ENCODE results near the gene NFIL3. TPM values are rescaled to one million over a fixed set of nuclear protein-coding genes. Genes with fewer than 3 reads are reported as not detected.
A peak's percentile ranks its signal among the peaks of the same experiment; 100 is the strongest.
"Not testable (repeated sequence)": the region's sequence is repeated elsewhere in the genome, so short reads cannot be mapped to it uniquely, and the experiment has no call there.

The NFIL3 gene
- total RNA-seq, 2 donors from 2014 or later = 13.7 to 23.5 TPM

DNA sequence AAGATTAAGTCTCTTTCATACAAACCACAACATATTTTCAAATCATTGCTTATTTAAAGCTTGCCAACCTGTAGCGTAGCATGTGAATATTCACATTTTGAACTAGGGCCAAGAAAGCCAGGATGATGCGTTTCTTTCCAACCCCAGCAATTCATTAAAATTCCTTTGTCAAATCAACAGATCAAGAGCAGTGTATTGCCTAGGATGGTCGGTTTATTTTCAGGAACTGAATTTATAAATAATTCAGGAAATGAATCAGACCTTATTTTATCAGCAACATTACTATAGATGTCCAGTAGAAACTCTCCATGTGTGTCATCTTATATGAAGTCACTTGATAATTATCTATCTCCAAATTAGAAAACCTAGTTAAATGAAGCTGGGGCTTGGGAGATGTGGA is 48.7 kb downstream of the NFIL3 start:
- no peak for ATAC-seq
- intact Hi-C loops (cut with DNase I, micrococcal nuclease) = no loop called here
- no peak for DNase-seq

- no peak for DNase-seq
- no peak for ATAC-seq
- intact Hi-C loops (cut with DNase I, micrococcal nuclease) = no loop called here
Measured at GRCh38 chr9:91371894-91372293, 51.7 kb downstream of the NFIL3 start.

DNA sequence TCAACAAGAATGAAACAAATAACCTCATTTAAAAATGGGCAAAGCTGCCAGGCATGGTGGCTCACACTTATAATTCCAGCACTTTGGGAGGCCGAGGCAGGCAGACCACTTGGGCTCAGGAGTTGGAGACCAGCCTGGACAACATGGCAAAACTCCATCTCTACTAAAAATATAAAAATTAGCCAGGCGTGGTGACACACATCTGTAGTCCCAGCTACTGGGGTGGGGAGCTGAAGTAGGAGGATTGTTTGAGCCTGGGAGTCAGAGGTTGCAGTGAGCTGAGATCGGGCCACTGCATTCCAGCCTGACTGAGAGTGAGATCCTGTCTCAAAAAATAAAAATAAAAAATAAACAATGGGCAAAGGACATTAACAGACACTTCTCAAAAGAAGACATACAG is 53.6 kb downstream of the NFIL3 start:
- intact Hi-C loops (cut with DNase I, micrococcal nuclease); DNase-seq; ATAC-seq: not testable (repeated sequence)

- no peak for ATAC-seq
- intact Hi-C loops (cut with DNase I, micrococcal nuclease) = loop anchor here in 1 of 2 donors (5.0 kb wide), 1 partner anchor 48 kb away; no protein-coding TSS in a partner anchor
- DNase-seq = no peak
Measured at GRCh38 chr9:91364702-91365101, 58.9 kb downstream of the NFIL3 start.

GRCh38 chr9:91364005-91364404 is 59.6 kb downstream of the NFIL3 start:
- intact Hi-C loops (cut with DNase I, micrococcal nuclease) = loop anchor here in 1 of 2 donors (5.0 kb wide), 1 partner anchor 48 kb away; no protein-coding TSS in a partner anchor
- no peak for DNase-seq
- no peak for ATAC-seq

GRCh38 chr9:91362051-91362611 is 61.5 kb downstream of the NFIL3 start:
- no peak for ATAC-seq
- intact Hi-C loops (cut with DNase I, micrococcal nuclease) = loop anchor here in 1 of 2 donors (5.0 kb wide), 1 partner anchor 50 kb away; no protein-coding TSS in a partner anchor
- no peak for DNase-seq

GRCh38 chr9:91361291-91362050 is 62.2 kb downstream of the NFIL3 start, which contains the start of gene AUH:
Gene AUH, minus strand, starts transcription at chr9:91361918. Its CDS starts 29 bp downstream, at chr9:91361889.
- DNase-seq = peak; percentile 81 to 91
- ATAC-seq = peak; percentile 97
- intact Hi-C loops (cut with DNase I, micrococcal nuclease) = loop anchor here in 1 of 2 donors (5.0 kb wide), 1 partner anchor 51 kb away; no protein-coding TSS in a partner anchor

DNA sequence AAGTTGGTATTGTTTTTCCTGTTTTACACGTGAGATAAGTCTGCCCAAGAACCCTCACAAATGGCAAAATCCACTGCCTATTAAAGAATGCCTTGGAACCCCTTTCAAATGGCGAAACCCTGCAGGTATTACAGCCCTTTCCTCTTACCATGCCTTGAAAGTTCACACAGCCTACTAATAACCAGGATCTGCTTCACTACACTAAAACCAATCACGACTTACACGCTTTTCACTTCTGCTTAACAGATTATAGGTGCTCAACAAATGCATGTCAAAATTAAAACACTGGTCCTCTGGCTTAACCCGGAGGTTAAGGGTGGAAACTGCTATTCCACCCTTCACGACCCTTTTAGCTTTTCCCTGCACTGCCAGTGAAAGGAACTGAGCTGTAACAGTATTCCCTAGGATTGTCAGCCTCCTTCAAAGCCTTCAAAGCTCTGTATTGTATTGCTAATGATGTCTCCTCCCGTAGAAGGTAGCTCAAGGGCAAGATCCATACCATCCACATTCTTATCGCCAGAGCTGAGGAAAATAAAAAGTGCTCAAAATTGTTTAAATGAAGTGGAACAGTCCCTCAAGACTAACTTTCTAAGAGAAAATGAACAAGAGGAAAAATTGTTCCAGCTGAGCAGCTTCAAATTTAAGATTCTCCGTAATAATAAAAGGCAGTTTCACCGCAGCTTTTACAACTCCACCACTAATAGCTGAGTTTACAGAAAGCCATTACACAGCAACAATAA is 62.9 kb downstream of the NFIL3 start:
- ATAC-seq = peak; percentile 19
- DNase-seq = no peak
- intact Hi-C loops (cut with DNase I, micrococcal nuclease) = loop anchor here in 1 of 2 donors (5.0 kb wide), 1 partner anchor 52 kb away; no protein-coding TSS in a partner anchor

DNA sequence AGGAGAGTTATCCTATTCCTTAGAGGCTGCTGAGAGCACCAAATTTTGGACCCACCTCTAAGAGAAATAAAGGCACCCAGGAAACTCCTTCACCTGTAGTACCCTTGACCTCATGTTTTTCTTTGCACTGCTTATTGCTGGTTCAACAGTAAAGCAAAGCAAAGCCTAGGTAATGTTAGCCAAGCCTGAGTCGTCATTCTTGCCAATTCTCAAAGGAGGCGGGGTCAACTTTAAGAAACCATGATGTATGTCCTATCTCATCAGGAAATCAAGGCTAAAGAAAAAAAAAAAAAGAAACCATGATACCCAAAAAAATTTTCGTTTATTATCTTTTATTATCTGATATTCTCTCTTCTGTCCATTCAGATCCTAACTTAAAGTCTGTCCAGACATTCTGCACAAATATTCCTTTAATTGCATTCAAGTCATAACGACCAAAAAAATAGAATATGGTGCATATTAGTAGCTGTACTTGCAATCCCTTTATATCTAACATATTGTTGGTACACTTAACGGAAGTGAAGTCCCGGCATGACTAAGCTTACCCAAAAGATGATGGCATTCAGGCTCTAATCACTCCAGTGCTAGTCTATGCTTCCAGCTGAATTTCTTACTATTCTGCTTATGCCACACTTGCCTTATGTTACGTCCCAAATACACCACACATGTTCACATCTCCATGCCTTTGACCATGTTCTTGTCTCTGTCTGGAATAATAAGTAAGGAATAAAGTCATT is 63.7 kb downstream of the NFIL3 start:
- ATAC-seq (no peak), DNase-seq (no peak)

GRCh38 chr9:91359083-91359482 is 64.5 kb downstream of the NFIL3 start:
- ATAC-seq (no peak), DNase-seq (no peak)
- intact Hi-C loops (cut with DNase I, micrococcal nuclease) = no loop called here

More for the DNA sequence above, 63.7 kb downstream of the NFIL3 start:
- intact Hi-C loops (cut with DNase I, micrococcal nuclease) = loop anchor here in 1 of 2 donors (5.0 kb wide), 1 partner anchor 52 kb away; no protein-coding TSS in a partner anchor

Other genes starting within 250 kb of the NFIL3 start
- 10 to 100 TPM; 30.4 to 36.0 TPM for gene AUH, start 61.9 kb downstream of the NFIL3 start, total RNA-seq